ENCODE data around the gene RPS6KA4.

DNA sequence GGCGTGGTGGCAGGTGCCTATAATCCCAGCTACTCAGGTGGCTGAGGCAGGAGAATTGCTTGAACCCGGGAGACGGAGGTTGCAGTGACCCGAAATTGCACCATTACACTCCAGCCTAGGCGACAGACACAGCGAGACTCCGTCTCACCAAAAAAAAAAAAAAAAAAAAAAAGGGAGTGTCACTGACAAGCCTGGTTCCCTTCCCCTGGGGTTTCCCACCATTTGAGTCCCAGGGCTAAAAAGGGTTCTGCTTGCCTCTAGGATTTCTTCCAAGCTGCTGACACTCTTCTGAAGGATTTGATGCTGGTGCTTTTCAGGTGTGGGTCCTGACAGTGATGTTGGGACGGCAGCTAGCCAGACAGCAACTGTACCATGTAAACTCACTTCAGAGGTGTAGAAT, 20.2 kb upstream of the RPS6KA4 start:
- TF ChIP-seq, protein P1, sequence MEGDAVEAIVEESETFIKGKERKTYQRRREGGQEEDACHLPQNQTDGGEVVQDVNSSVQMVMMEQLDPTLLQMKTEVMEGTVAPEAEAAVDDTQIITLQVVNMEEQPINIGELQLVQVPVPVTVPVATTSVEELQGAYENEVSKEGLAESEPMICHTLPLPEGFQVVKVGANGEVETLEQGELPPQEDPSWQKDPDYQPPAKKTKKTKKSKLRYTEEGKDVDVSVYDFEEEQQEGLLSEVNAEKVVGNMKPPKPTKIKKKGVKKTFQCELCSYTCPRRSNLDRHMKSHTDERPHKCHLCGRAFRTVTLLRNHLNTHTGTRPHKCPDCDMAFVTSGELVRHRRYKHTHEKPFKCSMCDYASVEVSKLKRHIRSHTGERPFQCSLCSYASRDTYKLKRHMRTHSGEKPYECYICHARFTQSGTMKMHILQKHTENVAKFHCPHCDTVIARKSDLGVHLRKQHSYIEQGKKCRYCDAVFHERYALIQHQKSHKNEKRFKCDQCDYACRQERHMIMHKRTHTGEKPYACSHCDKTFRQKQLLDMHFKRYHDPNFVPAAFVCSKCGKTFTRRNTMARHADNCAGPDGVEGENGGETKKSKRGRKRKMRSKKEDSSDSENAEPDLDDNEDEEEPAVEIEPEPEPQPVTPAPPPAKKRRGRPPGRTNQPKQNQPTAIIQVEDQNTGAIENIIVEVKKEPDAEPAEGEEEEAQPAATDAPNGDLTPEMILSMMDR (conservative IDR thresholded peaks at IDR 0.05; ENCODE audit: low read depth, low read length), result no peak
- no peak for TF ChIP-seq EZH2 (IDR thresholded peaks at IDR 0.05; ENCODE audit: borderline replicate concordance, low read depth, low read length, poor library complexity, severe bottlenecking)

All from A673 (cell line).